Adipose tissue (tissue), 3 donors: ENCODE measurements around the gene POLA1. TPM values are rescaled to one million over a fixed set of nuclear protein-coding genes. Genes with fewer than 3 reads are reported as not detected.

Experiments
- H3K27ac ChIP-seq: one replicate; pipeline ENCODE4 v1.5.1; 2013; ENCODE audit warnings: low read depth, low read length
- WGBS, 3 donors: extraction: QIAGEN DNeasy Blood & Tissue Kit; methylation state at CpG; one replicate each; pipeline ENCODE4 v1.1.7; 2013; 5-methylcytosine and 5-hydroxymethylcytosine counted together
- polyA plus RNA-seq, 3 donors: library from polyadenylated mRNA; stranded (reverse); fragments of 200-250 nt; gene quantifications; one replicate each; pipeline ENCODE4 v1.2.3, GENCODE V29; 2013
- donor health status: healthy with polysubstance abuse.
- donor health status: Bipolar disorder and iron deficiency.
- donor health status: healthy.

POLA1 gene
- polyA plus RNA-seq, 3 donors = 2.8 to 4.4 (median 3.6) TPM

DNA sequence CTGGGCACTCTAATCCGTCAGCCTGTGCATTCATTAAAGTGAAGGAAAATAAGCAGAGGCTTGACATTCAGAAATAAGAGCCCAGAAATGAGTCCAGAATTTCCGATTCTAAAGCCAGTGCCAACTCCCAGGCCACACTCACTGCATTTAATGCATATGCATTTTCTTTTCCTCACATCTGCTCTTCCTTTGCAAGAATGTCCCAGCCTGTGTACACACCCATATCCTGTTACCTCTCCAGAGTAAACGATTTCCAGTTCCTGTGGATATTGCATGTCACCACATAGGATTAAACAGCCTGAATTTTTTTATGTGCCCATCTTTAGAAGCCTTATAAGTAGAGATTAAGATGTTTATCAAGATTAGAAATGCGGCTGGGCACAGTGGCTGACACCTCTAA, 294.6 kb downstream of the POLA1 start:
- no peak overlapping the region for H3K27ac ChIP-seq
- WGBS, 3 donors = 64 to 83% (median 78%) methylated on average over 4 of the region's 4 CpGs

DNA sequence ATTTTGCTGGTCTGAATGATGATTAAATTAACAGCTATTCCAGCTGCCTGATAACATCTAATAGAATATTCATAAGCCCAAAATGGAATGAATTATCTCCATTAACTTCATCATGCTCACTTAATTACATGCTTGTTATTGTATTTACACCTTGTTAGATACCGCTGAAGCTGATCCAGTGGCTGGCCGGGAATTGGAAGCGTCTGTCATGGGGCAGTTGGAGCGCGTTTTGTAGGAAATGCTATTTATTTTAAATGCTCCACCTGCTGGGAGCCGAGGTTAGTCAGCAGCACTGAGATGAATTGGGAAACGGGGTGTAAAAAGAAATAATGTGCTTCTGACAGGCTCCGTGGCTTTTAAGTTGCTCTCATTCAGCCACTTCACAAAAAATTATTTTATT, 296.8 kb downstream of the POLA1 start:
- WGBS, 3 donors = 54 to 88% (median 84%) methylated on average over 8 of the region's 8 CpGs
- H3K27ac ChIP-seq = no peak overlapping the region

DNA sequence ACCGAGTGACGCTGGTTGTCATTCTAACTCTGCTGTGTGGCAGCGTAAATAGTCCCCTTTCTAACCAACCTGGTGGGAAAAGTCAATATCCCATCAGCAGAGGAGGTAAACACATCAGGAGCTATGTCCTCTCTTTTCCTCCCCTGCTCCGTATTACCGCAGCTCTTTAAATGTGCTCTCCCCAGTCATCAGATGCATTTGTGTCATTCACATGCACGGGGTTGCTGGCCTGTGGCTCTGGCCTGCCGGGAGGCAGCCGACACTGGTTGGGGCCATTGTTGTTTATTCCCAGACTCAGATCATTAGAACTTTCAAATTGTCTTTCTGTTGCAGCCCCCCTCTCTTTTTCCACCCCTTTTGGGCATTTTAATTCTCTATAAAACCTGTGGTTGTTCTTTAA, 300.2 kb downstream of the POLA1 start:
- 55 to 94% (median 83%) methylated on average over 8 of the region's 8 CpGs for WGBS, 3 donors
- no peak overlapping the region for H3K27ac ChIP-seq

DNA sequence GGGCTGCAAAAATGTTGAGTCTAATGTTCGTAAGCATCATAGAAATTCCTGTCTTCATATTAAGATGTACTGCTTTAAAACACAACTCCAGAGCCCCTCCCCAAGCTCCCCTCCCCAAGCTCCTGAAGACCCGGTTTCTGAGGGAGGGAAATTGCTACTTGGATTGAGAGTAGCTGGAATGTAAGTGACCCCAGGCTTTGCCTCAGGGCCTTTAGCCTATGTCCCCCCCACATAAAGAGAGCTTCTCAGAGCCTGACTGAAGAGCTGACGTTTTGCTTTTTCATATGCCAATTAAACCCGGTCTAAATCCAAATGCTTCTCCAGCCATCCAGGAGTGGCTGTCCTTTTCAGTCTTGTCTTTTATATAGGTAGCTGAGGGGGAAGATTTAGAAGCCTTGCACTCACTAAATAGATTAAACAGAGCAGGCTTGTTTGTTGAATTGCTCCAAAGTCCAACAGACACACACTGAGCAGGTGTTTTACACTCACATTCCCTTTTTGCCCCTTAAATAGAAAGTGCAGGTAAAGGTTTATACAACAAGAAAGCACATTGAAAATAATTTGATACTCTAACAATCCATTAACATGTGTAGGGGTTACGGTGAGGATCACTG, 302.5 kb downstream of the POLA1 start:
- no peak overlapping the region for H3K27ac ChIP-seq
- WGBS, 3 donors = 55 to 89% (median 87%) methylated on average over 5 of the region's 5 CpGs

DNA sequence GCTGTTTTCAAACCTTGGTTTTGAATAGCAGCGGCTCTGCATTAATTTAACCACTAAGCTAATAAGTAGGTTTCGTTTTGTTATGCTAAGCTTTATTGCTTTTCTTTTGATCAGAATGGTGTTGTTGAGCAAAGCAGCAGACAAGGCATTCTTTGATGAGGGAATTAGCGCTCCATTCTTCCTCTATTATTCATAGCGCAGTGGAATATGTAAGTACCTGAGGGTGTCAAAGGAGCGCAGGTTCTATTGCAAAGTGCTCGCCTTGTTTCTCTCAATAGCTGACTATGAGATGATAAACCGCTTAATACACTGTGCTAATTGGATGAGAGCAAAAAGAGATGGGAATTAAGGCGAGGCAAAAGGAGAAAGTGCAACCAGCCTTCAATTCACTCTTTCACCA, 305.8 kb downstream of the POLA1 start:
- 53 to 97% (median 93%) methylated on average over 8 of the region's 8 CpGs for WGBS, 3 donors
- no peak overlapping the region for H3K27ac ChIP-seq

GRCh38 chrX:25001808-25002660, 308.3 kb downstream of the POLA1 start:
- no peak overlapping the region for H3K27ac ChIP-seq
- WGBS, 3 donors = 37 to 71% (median 43%) methylated on average over 12 to 52 of the region's 65 CpGs

DNA sequence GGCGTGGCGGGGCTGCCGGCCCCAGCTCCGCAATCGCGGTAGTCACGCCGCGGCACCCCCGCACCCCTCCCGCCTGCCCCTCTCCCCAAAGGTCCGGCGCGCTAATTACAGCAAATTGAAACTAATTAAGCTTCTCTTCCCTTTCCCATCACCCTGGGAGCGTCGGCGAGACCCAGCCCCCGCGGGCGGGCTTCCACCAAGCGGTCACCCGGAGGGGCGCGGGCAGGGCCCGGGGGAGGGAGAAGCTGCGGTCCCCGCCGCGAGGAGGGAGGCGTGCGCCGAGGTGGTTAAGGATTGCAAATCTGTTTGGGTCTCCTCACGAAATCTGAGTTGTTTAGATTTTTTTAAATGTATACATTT, 308.9 kb downstream of the POLA1 start:
- 2 to 21% (median 2%) methylated on average over 15 to 29 of the region's 33 CpGs for WGBS, 3 donors
- H3K27ac ChIP-seq = no peak overlapping the region

- 11 to 28% (median 12%) methylated on average over 39 to 40 of the region's 40 CpGs for WGBS, 3 donors
- H3K27ac ChIP-seq = no peak overlapping the region
Measured at GRCh38 chrX:25003066-25003849, 309.5 kb downstream of the POLA1 start.

DNA sequence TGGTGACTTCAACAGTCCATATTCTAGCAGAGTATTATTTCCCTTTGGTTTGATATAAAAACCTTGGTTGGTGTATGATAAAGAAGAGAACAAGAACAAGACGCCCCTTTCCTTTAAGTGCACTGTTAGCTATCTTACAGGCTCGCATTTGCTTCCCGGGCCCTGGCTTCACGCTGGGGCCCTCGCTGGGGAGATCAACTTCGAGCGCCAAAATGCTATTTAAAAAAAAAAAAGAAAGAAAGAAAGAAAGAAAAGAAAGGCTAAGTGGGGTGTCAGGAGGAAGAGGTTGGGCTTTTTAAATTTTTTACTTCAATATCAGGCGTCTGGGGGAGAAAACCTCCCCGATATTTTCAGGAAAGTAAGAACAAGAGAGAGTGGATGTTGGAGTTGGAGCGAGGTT, 310.3 kb downstream of the POLA1 start:
- WGBS, 3 donors = 12 to 24% (median 22%) methylated on average over 9 to 10 of the region's 10 CpGs
- no peak overlapping the region for H3K27ac ChIP-seq

DNA sequence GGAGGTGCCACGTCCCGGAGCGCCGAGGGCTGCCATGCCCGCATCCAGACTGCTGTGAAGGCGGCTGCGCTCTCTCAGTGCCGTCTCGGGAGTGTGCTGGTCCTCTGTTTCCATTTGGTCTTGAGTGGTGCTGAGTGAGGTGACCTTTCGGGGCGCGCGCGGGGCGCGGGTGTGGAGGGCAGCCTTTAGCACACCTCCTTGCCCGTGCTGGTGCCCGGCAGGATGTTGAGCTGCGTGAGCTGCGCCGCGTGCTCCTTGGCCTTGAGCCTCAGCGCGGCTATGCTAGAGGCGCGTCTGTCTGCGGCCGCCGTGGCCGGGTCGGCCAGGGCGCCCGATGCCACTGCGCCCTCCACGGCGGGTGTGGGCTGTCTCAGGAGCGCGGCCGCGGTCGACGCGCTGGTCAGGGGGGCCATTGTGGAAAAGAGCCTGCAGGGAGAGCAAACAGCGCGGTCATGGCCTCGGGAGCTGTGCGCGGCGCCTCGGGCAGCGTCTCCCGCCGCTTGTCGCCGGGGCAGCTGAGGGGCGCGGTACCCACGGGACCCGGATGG, 310.8 kb downstream of the POLA1 start:
- 0 to 26% (median 3%) methylated on average over 9 to 58 of the region's 59 CpGs for WGBS, 3 donors
- H3K27ac ChIP-seq = no peak overlapping the region

- whole genome bisulfite sequencing, 3 donors = 0 to 32% (median 3%) methylated on average over 2 to 23 of the region's 23 CpGs
Measured at GRCh38 chrX:25005034-25005381, 311.3 kb downstream of the POLA1 start.

DNA sequence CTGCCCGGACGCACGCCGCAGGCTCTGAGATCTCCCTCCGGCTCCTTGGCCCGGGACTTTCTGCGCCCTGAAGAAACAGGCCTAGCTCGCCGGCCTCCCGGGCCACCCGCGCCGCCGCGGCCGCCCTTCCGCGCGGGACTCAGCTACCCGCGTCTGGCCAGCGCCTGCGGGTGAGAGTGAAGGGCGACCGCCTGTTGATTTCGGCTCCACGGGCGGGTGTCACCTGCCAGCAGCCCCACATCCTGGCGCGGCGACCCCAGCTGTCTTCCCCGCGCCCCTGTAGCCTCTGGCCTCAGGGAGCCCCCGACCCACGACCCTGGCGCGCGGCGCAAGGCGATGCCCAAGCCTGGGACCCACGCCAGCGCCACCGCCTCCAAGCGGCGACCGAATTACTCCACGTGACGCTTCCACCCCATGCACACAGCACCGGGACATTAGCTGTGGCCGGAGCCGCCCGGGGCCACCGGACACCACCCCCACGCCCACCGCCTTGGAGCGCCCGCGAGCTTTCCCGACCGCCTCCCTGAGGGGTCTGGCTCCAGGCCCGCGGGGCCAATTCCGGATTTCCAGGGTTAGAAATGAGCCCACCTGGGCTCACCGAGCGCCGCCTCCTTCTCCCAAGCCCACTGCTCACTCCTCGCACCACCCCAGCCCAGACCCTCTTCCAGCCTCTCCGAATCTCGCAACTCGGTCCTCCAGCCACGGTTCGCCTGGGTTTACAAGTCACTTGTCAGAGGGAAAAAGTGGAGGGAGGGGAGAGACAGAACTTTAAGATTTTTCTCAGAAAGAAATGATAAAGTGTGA, 311.9 kb downstream of the POLA1 start:
- WGBS, 3 donors = 3 to 28% (median 5%) methylated on average over 37 to 72 of the region's 72 CpGs
- no peak overlapping the region for H3K27ac ChIP-seq

More at GRCh38 chrX:25005034-25005381, 311.3 kb downstream of the POLA1 start:
- no peak overlapping the region for H3K27ac ChIP-seq

DNA sequence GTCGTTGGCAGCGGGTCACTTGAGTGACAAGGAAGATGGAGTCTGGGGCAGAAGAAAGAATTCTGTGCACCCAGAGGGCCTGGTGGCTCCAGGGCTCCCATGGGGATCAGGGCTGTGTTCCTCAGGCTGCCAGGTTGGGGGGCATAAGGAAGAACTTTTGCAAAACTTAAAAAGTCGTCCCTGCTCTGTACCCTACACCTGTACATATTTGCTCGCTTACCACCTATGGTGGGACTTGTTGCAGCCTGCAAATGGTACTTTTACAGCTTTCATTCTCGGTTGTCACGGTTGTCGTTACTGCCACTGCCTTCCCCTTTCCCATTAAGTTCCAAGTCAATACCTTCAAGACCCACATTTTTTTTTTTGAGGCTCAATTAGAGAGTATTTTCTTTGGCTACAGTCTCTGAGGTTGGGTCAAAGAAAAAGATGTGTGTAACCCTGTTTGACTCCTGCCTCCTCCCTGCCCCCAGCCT, 312.9 kb downstream of the POLA1 start:
- no peak overlapping the region for H3K27ac ChIP-seq
- 16 to 26% (median 23%) methylated on average over 7 of the region's 7 CpGs for WGBS, 3 donors

GRCh38 chrX:25007059-25008053, 313.6 kb downstream of the POLA1 start:
- 7 to 23% (median 8%) methylated on average over 16 to 59 of the region's 64 CpGs for WGBS, 3 donors

GRCh38 chrX:25009407-25009806, 315.7 kb downstream of the POLA1 start:
- no peak overlapping the region for H3K27ac ChIP-seq
- WGBS, 3 donors = 28 to 39% (median 36%) methylated on average over 7 of the region's 7 CpGs

More at GRCh38 chrX:25007059-25008053, 313.6 kb downstream of the POLA1 start:
- H3K27ac ChIP-seq = no peak overlapping the region

DNA sequence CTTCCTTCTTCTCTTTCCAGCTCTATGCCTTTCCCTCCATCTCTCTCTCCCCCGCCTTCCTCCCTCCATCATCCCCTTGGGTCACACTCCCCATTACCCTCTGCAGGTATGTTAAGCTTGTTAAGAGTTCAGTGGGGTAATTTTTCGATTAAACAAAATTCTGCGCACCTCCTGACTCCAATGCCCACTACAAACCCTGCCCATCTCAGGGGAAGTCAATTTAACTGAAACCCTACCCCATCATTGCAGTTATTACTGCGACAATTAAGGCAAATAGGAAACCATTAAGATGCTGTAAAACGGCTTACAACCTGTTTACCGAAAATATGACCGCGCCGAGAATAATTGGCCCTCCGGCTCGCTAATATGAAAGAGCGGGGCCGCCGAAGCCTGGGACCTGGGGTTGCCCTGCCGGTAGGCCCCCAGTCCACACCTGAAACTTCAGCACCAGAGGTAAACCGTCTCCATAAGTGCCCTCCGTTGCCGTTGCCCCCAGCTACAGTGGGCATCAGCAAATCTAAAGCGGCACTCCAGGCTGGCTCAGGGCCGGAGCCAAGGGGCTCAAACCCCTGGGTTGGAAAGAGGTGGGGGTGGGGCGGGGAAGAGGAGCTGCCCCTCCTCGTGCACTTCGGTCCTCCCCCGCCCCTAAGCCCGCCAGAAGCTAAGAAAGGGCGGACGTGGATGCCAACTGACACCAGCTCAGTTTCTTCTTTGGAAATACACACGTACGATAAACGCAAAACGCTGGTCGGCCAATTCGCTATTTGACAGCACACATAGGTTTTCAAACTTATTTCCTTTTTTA, 317.3 kb downstream of the POLA1 start:
- 5 to 27% (median 12%) methylated on average over 33 of the region's 33 CpGs for WGBS, 3 donors

More for the DNA sequence above, 317.3 kb downstream of the POLA1 start:
- H3K27ac ChIP-seq = no peak overlapping the region
